ENCODE measurements around the gene ANGEL2.

DNA sequence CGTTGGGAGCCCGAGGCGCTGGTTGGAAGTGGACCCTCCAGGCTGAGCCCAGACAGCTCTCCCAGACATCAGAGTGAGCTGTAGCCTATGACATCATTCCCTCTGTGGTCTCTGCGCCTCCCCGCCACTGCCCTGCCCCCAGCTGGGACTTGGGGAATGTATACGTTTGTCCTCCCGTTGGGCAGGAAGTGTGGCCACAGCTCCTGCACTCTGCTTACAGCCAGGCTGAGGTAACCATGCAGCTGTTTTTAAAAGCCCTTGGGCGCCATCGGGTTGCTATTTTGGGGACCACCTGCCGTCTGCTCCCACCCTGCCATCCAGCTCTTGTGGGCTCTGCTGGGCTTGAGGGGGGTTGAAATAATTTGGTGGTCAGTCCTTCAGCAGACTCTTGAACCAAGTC lies 57.5 kb downstream of the ANGEL2 start:
- TF ChIP-seq SUZ12 (IDR thresholded peaks at IDR 0.05; ENCODE audit: extremely low read depth, insufficient read depth, insufficient read length) (no peak), YY1 (IDR thresholded peaks at IDR 0.05; ENCODE audit: insufficient read depth, insufficient read length) (no peak), ZNF274 (IDR thresholded peaks at IDR 0.05; ENCODE audit: low read depth, low read length) (no peak)
